SJSA1 (cell line): Measurements from ENCODE around the gene EXTL1. TPM values are rescaled to one million over a fixed set of nuclear protein-coding genes. Genes with fewer than 3 reads are reported as not detected.

Experiments used
- DNase-seq, 2 experiments: peaks; one replicate each; pipeline ENCODE4 v3.0.0-alpha.2; 2015 to 2020; ENCODE audit warnings: low spot score in 2 of 2, low read depth in 1 of 2
- H3K27ac ChIP-seq: fragments of 250-450 bp; sonication (Bioruptor Pico); 2 replicates; pipeline ENCODE4 v1.5.1; 2020; ENCODE audit warnings: mild to moderate bottlenecking, moderate library complexity
- H3K27me3 ChIP-seq: fragments of 250-450 bp; sonication (Bioruptor Pico); replicated peaks from 2 replicates; pipeline ENCODE4 v1.5.1; 2020; ENCODE audit warnings: mild to moderate bottlenecking, moderate library complexity
- H3K36me3 ChIP-seq: fragments of 250-450 bp; sonication (Bioruptor Pico); 2 replicates; pipeline ENCODE4 v1.5.1; 2020; ENCODE audit warnings: mild to moderate bottlenecking
- H3K4me1 ChIP-seq: fragments of 250-450 bp; sonication (Bioruptor Pico); replicated peaks from 2 replicates; pipeline ENCODE4 v1.6.1; 2021; ENCODE audit warnings: mild to moderate bottlenecking
- H3K4me3 ChIP-seq: fragments of 250-450 bp; sonication (Bioruptor Pico); 2 replicates; pipeline ENCODE4 v1.5.1; 2020; ENCODE audit warnings: mild to moderate bottlenecking
- H3K9me3 ChIP-seq: fragments of 250-450 bp; sonication (Bioruptor Pico); replicated peaks from 2 replicates; pipeline ENCODE4 v1.5.1; 2020; ENCODE audit warnings: mild to moderate bottlenecking
- total RNA-seq: library from RNA; depleted of rRNA; stranded (reverse); fragments of >200 nt; shearing (Covaris generic); gene quantifications from 2 replicates; pipeline ENCODE4 v1.2.3, GENCODE V29; 2014; rRNA removed

The EXTL1 gene
- total RNA-seq, 1 experiment from 2014 or later, result 0.08 TPM

GRCh38 chr1:26083208-26083607 lies 61.6 kb downstream of the EXTL1 start:
- DNase-seq, result no peak
- no peaks in the 10 kb centered on the region for H3K4me1 ChIP-seq

GRCh38 chr1:26084091-26084561 lies 62.6 kb downstream of the EXTL1 start:
- DNase-seq, result no peak
- peaks cover 22% of the 10 kb centered on the region for H3K27me3 ChIP-seq
- no peaks in the 10 kb centered on the region for H3K36me3 ChIP-seq
- no peak overlapping the region for H3K27ac ChIP-seq
- H3K4me1 ChIP-seq, result no peaks in the 10 kb centered on the region
- no peak overlapping the region for H3K4me3 ChIP-seq
- no peaks in the 10 kb centered on the region for H3K9me3 ChIP-seq

More at GRCh38 chr1:26083208-26083607, 61.6 kb downstream of the EXTL1 start:
- Histone ChIP-seq H3K27ac (no peak overlapping the region), H3K27me3 (peaks cover 22% of the 10 kb centered on the region), H3K9me3 (no peaks in the 10 kb centered on the region), H3K36me3 (no peaks in the 10 kb centered on the region), H3K4me3 (no peak overlapping the region)

- no peak for DNase-seq
- Histone ChIP-seq H3K4me3 (no peak overlapping the region), H3K9me3 (no peaks in the 10 kb centered on the region), H3K27ac (no peak overlapping the region), H3K36me3 (no peaks in the 10 kb centered on the region), H3K27me3 (peaks cover 22% of the 10 kb centered on the region), H3K4me1 (no peaks in the 10 kb centered on the region)
Observed at GRCh38 chr1:26084844-26085243, 63.3 kb downstream of the EXTL1 start.

Other genes starting within 250 kb of the EXTL1 start
- gene SELENON, start 221.6 kb upstream of the EXTL1 start, total RNA-seq, result 12.7 and 26.0 TPM in 2 replicates
- 48.9 and 51.6 TPM in 2 replicates for gene MTFR1L, start 201.8 kb upstream of the EXTL1 start, total RNA-seq
- 5.9 and 9.5 TPM in 2 replicates for gene AUNIP, start 162.3 kb upstream of the EXTL1 start, total RNA-seq
- gene PAQR7, start 146.1 kb upstream of the EXTL1 start, total RNA-seq, result 2.9 and 3.1 TPM in 2 replicates
- gene STMN1, start 115.4 kb upstream of the EXTL1 start, total RNA-seq, result 325 and 537 TPM in 2 replicates
- 7.5 and 7.9 TPM in 2 replicates for gene PAFAH2, start 23.7 kb upstream of the EXTL1 start, total RNA-seq
- not detected in 2 replicates for gene SLC30A2, start 24.3 kb downstream of the EXTL1 start, total RNA-seq
- gene TRIM63, start 45.9 kb downstream of the EXTL1 start, total RNA-seq, result not detected in 2 replicates
- 5.3 and 9.1 TPM in 2 replicates for gene PDIK1L, start 90.0 kb downstream of the EXTL1 start, total RNA-seq
- not detected in 2 replicates for gene FAM110D, start 137.3 kb downstream of the EXTL1 start, total RNA-seq
- not detected in 2 replicates for gene C1orf232, start 147.2 kb downstream of the EXTL1 start, total RNA-seq
- 23.4 and 34.9 TPM in 2 replicates for gene ZNF593, start 148.1 kb downstream of the EXTL1 start, total RNA-seq
- gene ZNF593OS, start 150.1 kb downstream of the EXTL1 start, total RNA-seq, result 0.24 TPM in 1 of 2 replicates, not detected in the other
- gene CNKSR1, start 155.7 kb downstream of the EXTL1 start, total RNA-seq, result 0.50 TPM in 1 of 2 replicates, not detected in the other
- not detected in 2 replicates for gene CATSPER4, start 168.8 kb downstream of the EXTL1 start, total RNA-seq
- 45.2 and 56.6 TPM in 2 replicates for gene CEP85, start 212.4 kb downstream of the EXTL1 start, total RNA-seq